Liver (tissue), 10 donors: Measurements from ENCODE around the gene TRPC4AP. TPM values are rescaled to one million over a fixed set of nuclear protein-coding genes. Genes with fewer than 3 reads are reported as not detected.
A peak's percentile ranks its signal among the peaks of the same experiment; 100 is the strongest.

Experiments used
- DNase-seq: peaks from one replicate; pipeline ENCODE4 v3.0.0-alpha.2; 2017; ENCODE audit warnings: low spot score
- H3K27ac ChIP-seq, 2 donors: one replicate each; pipeline ENCODE4 v1.7.0; 2013; ENCODE audit warnings: inconsistent platforms in 2 of 2, low read length in 2 of 2, control low read depth in 1 of 2, low read depth in 1 of 2, mild to moderate bottlenecking in 1 of 2
- H3K27me3 ChIP-seq, 4 donors: one replicate each; pipeline versions ENCODE4 v1.6.1 to v1.7.0; 2013; ENCODE audit warnings: low read length in 3 of 4, inconsistent platforms in 1 of 4, mild to moderate bottlenecking in 1 of 4, moderate library complexity in 1 of 4; ENCODE audit not compliant: control insufficient read depth in 4 of 4, insufficient read depth in 4 of 4
- H3K36me3 ChIP-seq, 4 donors: one replicate each; pipeline versions ENCODE4 v1.6.1 to v1.7.0; 2013; ENCODE audit warnings: low read length in 3 of 4, mild to moderate bottlenecking in 3 of 4, low read depth in 1 of 4, moderate library complexity in 1 of 4; ENCODE audit not compliant: control insufficient read depth in 4 of 4, insufficient read depth in 3 of 4
- H3K4me1 ChIP-seq, 4 donors: one replicate each; pipeline versions ENCODE4 v1.6.1 to v1.7.0; 2013; ENCODE audit warnings: low read length in 3 of 4, mild to moderate bottlenecking in 3 of 4, moderate library complexity in 1 of 4; ENCODE audit not compliant: control insufficient read depth in 4 of 4, insufficient read depth in 4 of 4
- H3K4me3 ChIP-seq, 3 donors: one replicate each; pipeline versions ENCODE4 v1.6.1 to v1.7.0; 2013; ENCODE audit warnings: low read length in 3 of 3, control low read depth in 1 of 3, low read depth in 1 of 3, mild to moderate bottlenecking in 1 of 3
- H3K9ac ChIP-seq, 2 donors: one replicate each; pipeline ENCODE4 v1.7.0; 2013; ENCODE audit warnings: low read length in 2 of 2, mild to moderate bottlenecking in 2 of 2, moderate library complexity in 2 of 2, control low read depth in 1 of 2, low read depth in 1 of 2
- H3K9me3 ChIP-seq, 4 donors: one replicate each; pipeline versions ENCODE4 v1.6.1 to v1.7.0; 2013; ENCODE audit warnings: low read length in 3 of 4; ENCODE audit not compliant: control insufficient read depth in 4 of 4
- ATF3 ChIP-seq: IDR thresholded peaks from 2 replicates; pipeline ENCODE4 v1.6.1; 2016; ENCODE audit warnings: antibody characterized with exemption
- CTCF ChIP-seq: fragments of 150-350 bp; IDR thresholded peaks from 2 replicates; pipeline ENCODE4 v1.5.1; 2017; ENCODE audit warnings: improper control_type of control experiment, low read depth, low read length; ENCODE audit not compliant: missing input control
- FOXA1 ChIP-seq: IDR thresholded peaks from 2 replicates; pipeline ENCODE4 v1.6.1; 2016; ENCODE audit warnings: antibody characterized with exemption
- FOXA2 ChIP-seq: IDR thresholded peaks from 2 replicates; pipeline ENCODE4 v1.6.1; 2016; ENCODE audit warnings: antibody characterized with exemption
- JUND ChIP-seq, 2 donors: IDR thresholded peaks; 2 replicates each; pipeline ENCODE4 v1.6.1; 2016; ENCODE audit warnings: antibody characterized with exemption in 2 of 2
- MAX ChIP-seq: IDR thresholded peaks from 2 replicates; pipeline ENCODE4 v1.6.1; 2016; ENCODE audit warnings: antibody characterized with exemption
- NR2F2 ChIP-seq: IDR thresholded peaks from 2 replicates; pipeline ENCODE4 v1.6.1; 2016; ENCODE audit warnings: antibody characterized with exemption
- RAD21 ChIP-seq, 2 donors: IDR thresholded peaks; 2 replicates each; pipeline ENCODE4 v1.6.1; 2016; ENCODE audit warnings: antibody characterized with exemption in 2 of 2, mild to moderate bottlenecking in 2 of 2
- RXRA ChIP-seq, 2 donors: IDR thresholded peaks; 2 replicates each; pipeline ENCODE4 v1.6.1; 2017 to 2018; ENCODE audit warnings: antibody characterized with exemption in 2 of 2, mild to moderate bottlenecking in 1 of 2
- TAF1 ChIP-seq: conservative IDR thresholded peaks from 2 replicates; pipeline ENCODE4 v1.6.1; 2016; ENCODE audit warnings: antibody characterized with exemption, mild to moderate bottlenecking
- YY1 ChIP-seq: IDR thresholded peaks from 2 replicates; pipeline ENCODE4 v1.6.1; 2016; ENCODE audit warnings: antibody characterized with exemption, mild to moderate bottlenecking
- WGBS: extraction: QIAGEN DNeasy Blood & Tissue Kit; methylation state at CpG from one replicate; pipeline ENCODE4 v1.1.7; 2013; 5-methylcytosine and 5-hydroxymethylcytosine counted together
- polyA plus RNA-seq, 2 donors: library from polyadenylated mRNA; stranded (reverse) in 1 of 2; unstranded in 1 of 2; fragments of 200-250 nt in 1 of 2; fragments of >200 nt in 1 of 2; fragmentation: Nextera tagmentation in 1 of 2; extraction: Ambion mirVana in 1 of 2; gene quantifications; one replicate each; pipeline versions ENCODE4 v1.2.1 to v1.2.3, GENCODE V29; 2013 to 2015
- small RNA-seq: library from RNA; depleted of rRNA; stranded (forward); fragments of <200 nt; gene quantifications from one replicate; pipeline ENCODE3, GENCODE V24; 2014
- total RNA-seq, 2 donors: library from RNA; depleted of rRNA; stranded (reverse); fragments of >200 nt; gene quantifications; one replicate each; pipeline ENCODE4 v1.2.3, GENCODE V29; 2014
- TF ChIP-seq, protein P1 (sequence below): IDR thresholded peaks from 2 replicates; pipeline ENCODE4 v1.6.1; 2016; ENCODE audit warnings: antibody characterized with exemption, mild to moderate bottlenecking
- donor health status: healthy.
- donor health status: healthy.
- donor health status: healthy.
- donor health status: healthy.
- donor health status: healthy.

TRPC4AP gene
- total and polyA plus RNA-seq, 4 donors = 26.3 to 57.2 (median 33.8) TPM

DNA sequence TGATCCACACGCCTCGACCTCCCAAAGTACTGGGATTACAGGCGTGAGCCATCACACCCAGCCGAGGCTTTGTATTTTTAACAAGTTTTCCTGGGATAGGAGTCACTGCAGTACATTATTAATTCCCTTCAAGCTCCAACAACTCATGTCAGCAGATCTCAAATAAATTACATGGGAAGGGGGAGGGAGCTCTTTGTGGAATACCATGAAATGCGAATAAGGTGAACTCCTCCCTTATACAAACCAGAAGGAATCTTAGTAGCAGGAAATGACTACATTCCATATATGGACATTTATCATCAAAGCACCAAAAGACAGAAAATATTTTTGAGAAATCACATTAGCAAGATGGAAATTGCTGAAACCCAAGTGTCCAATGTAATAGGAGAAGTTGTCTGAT, 139.9 kb downstream of the TRPC4AP start:
- 96% methylated on average over 5 of the region's 5 CpGs for WGBS
- H3K9ac ChIP-seq = no peak overlapping the region
- no peaks in the 10 kb centered on the region for H3K9me3 ChIP-seq
- no peaks in the 10 kb centered on the region for H3K36me3 ChIP-seq
- H3K27ac ChIP-seq = no peak overlapping the region
- no peak overlapping the region for H3K4me3 ChIP-seq
- no peaks in the 10 kb centered on the region for H3K27me3 ChIP-seq
- DNase-seq = no peak
- TF ChIP-seq, protein P1, sequence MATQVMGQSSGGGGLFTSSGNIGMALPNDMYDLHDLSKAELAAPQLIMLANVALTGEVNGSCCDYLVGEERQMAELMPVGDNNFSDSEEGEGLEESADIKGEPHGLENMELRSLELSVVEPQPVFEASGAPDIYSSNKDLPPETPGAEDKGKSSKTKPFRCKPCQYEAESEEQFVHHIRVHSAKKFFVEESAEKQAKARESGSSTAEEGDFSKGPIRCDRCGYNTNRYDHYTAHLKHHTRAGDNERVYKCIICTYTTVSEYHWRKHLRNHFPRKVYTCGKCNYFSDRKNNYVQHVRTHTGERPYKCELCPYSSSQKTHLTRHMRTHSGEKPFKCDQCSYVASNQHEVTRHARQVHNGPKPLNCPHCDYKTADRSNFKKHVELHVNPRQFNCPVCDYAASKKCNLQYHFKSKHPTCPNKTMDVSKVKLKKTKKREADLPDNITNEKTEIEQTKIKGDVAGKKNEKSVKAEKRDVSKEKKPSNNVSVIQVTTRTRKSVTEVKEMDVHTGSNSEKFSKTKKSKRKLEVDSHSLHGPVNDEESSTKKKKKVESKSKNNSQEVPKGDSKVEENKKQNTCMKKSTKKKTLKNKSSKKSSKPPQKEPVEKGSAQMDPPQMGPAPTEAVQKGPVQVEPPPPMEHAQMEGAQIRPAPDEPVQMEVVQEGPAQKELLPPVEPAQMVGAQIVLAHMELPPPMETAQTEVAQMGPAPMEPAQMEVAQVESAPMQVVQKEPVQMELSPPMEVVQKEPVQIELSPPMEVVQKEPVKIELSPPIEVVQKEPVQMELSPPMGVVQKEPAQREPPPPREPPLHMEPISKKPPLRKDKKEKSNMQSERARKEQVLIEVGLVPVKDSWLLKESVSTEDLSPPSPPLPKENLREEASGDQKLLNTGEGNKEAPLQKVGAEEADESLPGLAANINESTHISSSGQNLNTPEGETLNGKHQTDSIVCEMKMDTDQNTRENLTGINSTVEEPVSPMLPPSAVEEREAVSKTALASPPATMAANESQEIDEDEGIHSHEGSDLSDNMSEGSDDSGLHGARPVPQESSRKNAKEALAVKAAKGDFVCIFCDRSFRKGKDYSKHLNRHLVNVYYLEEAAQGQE = no peak
- TF ChIP-seq NR2F2 (no peak), FOXA1 (no peak), TAF1 (no peak), ATF3 (no peak), CTCF (no peak), JUND (IDR thresholded peaks at IDR 0.05) (no peak), RAD21 (IDR thresholded peaks at IDR 0.05) (no peak), YY1 (no peak), MAX (no peak), RXRA (IDR thresholded peaks at IDR 0.05) (no peak), FOXA2 (no peak)
- H3K4me1 ChIP-seq = peaks cover 0 to 25% (median 19%) of the 10 kb centered on the region in 4 donors

Small RNA genes lying within 50 kb of the gene (small RNA-seq; reads per million reads assigned to genes)
- 0.60 reads per million, percentile 63 among the genes with 10 or more reads in this experiment for gene MIR499A
- gene RF00275 = not detected
- gene RNU6-407P = not detected

Other genes with a start within 250 kb of the TRPC4AP start
- 1 to 10 TPM; 5.4 to 6.5 TPM for gene GGT7, start 220.0 kb downstream of the TRPC4AP start, total RNA-seq
- 1 to 10 TPM; 3.7 to 8.1 TPM for gene GGT7, start 220.0 kb downstream of the TRPC4AP start, polyA plus RNA-seq
- gene ACSS2, start 216.2 kb downstream of the TRPC4AP start, total RNA-seq = 100 to 1,000 TPM; 103 to 260 TPM
- gene ACSS2, start 216.2 kb downstream of the TRPC4AP start, polyA plus RNA-seq = 10 to 100 TPM; 29.8 to 56.6 TPM
- 10 to 100 TPM; 20.8 to 38.8 TPM for gene GSS, start 137.0 kb downstream of the TRPC4AP start, total RNA-seq
- 10 to 100 TPM; 33.2 to 37.6 TPM for gene GSS, start 137.0 kb downstream of the TRPC4AP start, polyA plus RNA-seq
- gene MYH7B, start 136.9 kb downstream of the TRPC4AP start, total RNA-seq = under 1 TPM; 0.25 to 0.33 TPM
- gene MYH7B, start 136.9 kb downstream of the TRPC4AP start, polyA plus RNA-seq = under 1 TPM; 0.12 to 0.24 TPM
- 10 to 100 TPM; 15.5 to 32.5 TPM for gene EDEM2, start 54.5 kb upstream of the TRPC4AP start, total RNA-seq
- gene EDEM2, start 54.5 kb upstream of the TRPC4AP start, polyA plus RNA-seq = 10 to 100 TPM; 22.2 to 22.3 TPM
- gene PROCR, start 79.3 kb upstream of the TRPC4AP start, total RNA-seq = 1 to 10 TPM; 3.7 to 6.7 TPM
- 1 to 10 TPM; 5.3 to 7.6 TPM for gene PROCR, start 79.3 kb upstream of the TRPC4AP start, polyA plus RNA-seq
- gene MMP24, start 133.9 kb upstream of the TRPC4AP start, total RNA-seq = under 1 TPM; 0.09 to 0.75 TPM
- under 1 TPM; 0.11 to 0.73 TPM for gene MMP24, start 133.9 kb upstream of the TRPC4AP start, polyA plus RNA-seq
- 1 to 10 TPM; 5.2 to 5.4 TPM for gene MMP24OS, start 185.3 kb upstream of the TRPC4AP start, total RNA-seq
- gene MMP24OS, start 185.3 kb upstream of the TRPC4AP start, polyA plus RNA-seq = 10 to 100 TPM; 15.2 to 16.0 TPM
- 10 to 100 TPM; 60.8 to 71.3 TPM for gene EIF6, start 192.0 kb upstream of the TRPC4AP start, total RNA-seq
- 100 to 1,000 TPM; 140 to 160 TPM for gene EIF6, start 192.0 kb upstream of the TRPC4AP start, polyA plus RNA-seq
- gene FAM83C, start 199.6 kb upstream of the TRPC4AP start, total RNA-seq = under 1 TPM in 1 of 2 donors, not detected in 1; 0.05 TPM
- not detected for gene FAM83C, start 199.6 kb upstream of the TRPC4AP start, polyA plus RNA-seq